ENCODE results near the gene CHPF.

CHPF gene

GRCh38 chr2:219543596-219544358 lies at the start of gene CHPF, which contains the start of gene TMEM198:
CHPF (minus strand) TSS chr2:219543809; CDS start chr2:219543538, 271 bp downstream.
TMEM198 (plus strand) TSS chr2:219544028; CDS start chr2:219544728, 700 bp downstream.
- DNase-seq (ENCODE audit: low read depth), result peak; percentile 90

- DNase-seq (ENCODE audit: low read depth), result no peak
Measured at GRCh38 chr2:219593154-219593553, 49.5 kb upstream of the CHPF start.

- DNase-seq (ENCODE audit: low read depth), result no peak
Measured at GRCh38 chr2:219592736-219593135, 49.1 kb upstream of the CHPF start.

- DNase-seq (ENCODE audit: low read depth), result no peak
Measured at GRCh38 chr2:219591091-219591490, 47.5 kb upstream of the CHPF start.

- no peak for DNase-seq (ENCODE audit: low read depth)
Measured at GRCh38 chr2:219581346-219581745, 37.7 kb upstream of the CHPF start.

- DNase-seq (ENCODE audit: low read depth), result no peak
Measured at GRCh38 chr2:219578811-219579613, 35.4 kb upstream of the CHPF start.

- no peak for DNase-seq (ENCODE audit: low read depth)
Measured at GRCh38 chr2:219576505-219577388, 33.1 kb upstream of the CHPF start.

GRCh38 chr2:219575566-219576504 lies 32.2 kb upstream of the CHPF start:
- no peak for DNase-seq (ENCODE audit: low read depth)

- no peak for DNase-seq (ENCODE audit: low read depth)
Measured at GRCh38 chr2:219574484-219575311, 31.1 kb upstream of the CHPF start.

- no peak for DNase-seq (ENCODE audit: low read depth)
Measured at GRCh38 chr2:219573166-219573565, 29.6 kb upstream of the CHPF start.

GRCh38 chr2:219572237-219573001 lies 28.8 kb upstream of the CHPF start, which contains the start of gene INHA:
INHA (plus strand) TSS chr2:219572310; CDS start chr2:219572375, 65 bp downstream.
- no peak for DNase-seq (ENCODE audit: low read depth)

- DNase-seq (ENCODE audit: low read depth), result no peak
Measured at GRCh38 chr2:219571311-219572236, 28.0 kb upstream of the CHPF start, which contains the start of gene OBSL1. OBSL1 (minus strand) TSS chr2:219571539; CDS start chr2:219571232, 307 bp downstream.

- DNase-seq (ENCODE audit: low read depth), result no peak
Measured at GRCh38 chr2:219570924-219571310, 27.3 kb upstream of the CHPF start.

- no peak for DNase-seq (ENCODE audit: low read depth)
Measured at GRCh38 chr2:219570194-219570923, 26.8 kb upstream of the CHPF start.

- DNase-seq (ENCODE audit: low read depth), result no peak
Measured at GRCh38 chr2:219569635-219570034, 26.0 kb upstream of the CHPF start.

GRCh38 chr2:219569041-219569440 lies 25.4 kb upstream of the CHPF start:
- DNase-seq (ENCODE audit: low read depth), result no peak

GRCh38 chr2:219567791-219568361 lies 24.3 kb upstream of the CHPF start:
- no peak for DNase-seq (ENCODE audit: low read depth)
